MCF 10A (cell line): ENCODE measurements around the gene NUBPL. TPM values are rescaled to one million over a fixed set of nuclear protein-coding genes. Genes with fewer than 3 reads are reported as not detected.

Source experiments
- BruUV-seq: library from RNA; stranded (reverse); fragments of 400-500 nt; replicated peaks from 2 replicates; lab custom pipeline; 2021; lab: Mats Ljungman, UMichigan
- CTCF ChIA-PET: fragments of 300-600 bp; sonication (Branson Sonifier 250); formaldehyde crosslinking; extraction: SDS; loops from one replicate; lab custom pipeline; 2021; ENCODE audit warnings: antibody characterized with exemption, inconsistent platforms; lab: Yijun Ruan, JAX
- POLR2A ChIA-PET: fragments of 300-600, 350-650 bp; sonication (Branson Sonifier 250); formaldehyde crosslinking; extraction: SDS; loops from one replicate; lab custom pipeline; 2020; ENCODE audit warnings: antibody characterized with exemption, inconsistent platforms; lab: Yijun Ruan, JAX
- DNase-seq: peaks from one replicate; pipeline ENCODE4 v3.0.0-alpha.2; 2018; ENCODE audit not compliant: unreplicated experiment
- H3K27ac Mint-ChIP-seq: one replicate; pipeline ENCODE4 v1.8.0; 2022; ENCODE audit warnings: mild to moderate bottlenecking, low read depth, mixed read lengths; ENCODE audit not compliant: unreplicated experiment
- H3K27me3 Mint-ChIP-seq: one replicate; pipeline ENCODE4 v1.8.0; 2022; ENCODE audit warnings: mixed read lengths; ENCODE audit not compliant: insufficient read depth, unreplicated experiment
- H3K36me3 Mint-ChIP-seq: one replicate; pipeline ENCODE4 v1.8.0; 2022; ENCODE audit warnings: mild to moderate bottlenecking, moderate library complexity, mixed read lengths; ENCODE audit not compliant: insufficient read depth, unreplicated experiment
- H3K4me1 Mint-ChIP-seq: one replicate; pipeline ENCODE4 v1.8.0; 2022; ENCODE audit warnings: mixed read lengths; ENCODE audit not compliant: insufficient read depth, unreplicated experiment
- H3K4me3 Mint-ChIP-seq: one replicate; pipeline ENCODE4 v1.8.0; 2022; ENCODE audit warnings: mild to moderate bottlenecking, moderate library complexity, mixed read lengths; ENCODE audit not compliant: unreplicated experiment
- H3K9me3 Mint-ChIP-seq: one replicate; pipeline ENCODE4 v1.8.0; 2022; ENCODE audit warnings: mixed read lengths; ENCODE audit not compliant: unreplicated experiment
- CTCF ChIP-seq: fragments of 200-600 bp; IDR thresholded peaks from one replicate; pipeline ENCODE4 v1.8.0; 2022; ENCODE audit warnings: antibody characterized with exemption, mild to moderate bottlenecking; ENCODE audit not compliant: unreplicated experiment
- intact Hi-C: fragments of 100-400 bp; cut with micrococcal nuclease; formaldehyde crosslinking; loops from 2 replicates; pipeline ENCODE4 v1.14.1; 2022
- total RNA-seq: library from RNA; stranded (reverse); gene quantifications from 2 replicates; pipeline ENCODE4 v1.2.3, GENCODE V29; 2022

Gene NUBPL
- total RNA-seq, 1 experiment from 2014 or later: 12.3 TPM

DNA sequence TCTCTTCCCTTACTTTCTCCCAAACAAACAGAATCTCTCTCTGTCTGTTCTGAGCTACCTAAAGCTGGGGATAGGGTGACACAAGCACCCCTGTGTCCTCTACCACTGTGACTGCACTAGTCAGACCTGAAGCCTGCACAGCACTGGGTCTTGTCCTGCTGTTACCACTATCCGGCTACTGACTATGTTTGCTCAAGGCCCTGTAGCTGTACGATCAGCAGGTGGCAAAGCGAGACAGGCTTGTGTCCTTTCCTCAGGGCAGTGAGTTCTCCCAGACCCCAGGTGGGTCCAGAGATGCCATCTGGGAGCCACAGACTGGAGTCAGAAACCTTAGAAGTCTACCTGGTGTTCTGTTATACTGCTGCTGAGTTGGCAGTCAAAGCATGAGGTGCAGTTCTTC, 116.4 kb downstream of the NUBPL start:
- H3K27me3 Mint-ChIP-seq: no peaks in the 10 kb centered on the region
- no peak overlapping the region for H3K4me3 Mint-ChIP-seq
- DNase-seq: no peak
- POLR2A ChIA-PET: no interaction called here
- intact Hi-C loops: no loop called here
- no peak overlapping the region for H3K27ac Mint-ChIP-seq
- H3K9me3 Mint-ChIP-seq: no peaks in the 10 kb centered on the region
- no TSS peak for BruUV-seq
- no peaks in the 10 kb centered on the region for H3K4me1 Mint-ChIP-seq
- H3K36me3 Mint-ChIP-seq: no peaks in the 10 kb centered on the region
- CTCF ChIA-PET: no interaction called here
- TF ChIP-seq CTCF: no peak

DNA sequence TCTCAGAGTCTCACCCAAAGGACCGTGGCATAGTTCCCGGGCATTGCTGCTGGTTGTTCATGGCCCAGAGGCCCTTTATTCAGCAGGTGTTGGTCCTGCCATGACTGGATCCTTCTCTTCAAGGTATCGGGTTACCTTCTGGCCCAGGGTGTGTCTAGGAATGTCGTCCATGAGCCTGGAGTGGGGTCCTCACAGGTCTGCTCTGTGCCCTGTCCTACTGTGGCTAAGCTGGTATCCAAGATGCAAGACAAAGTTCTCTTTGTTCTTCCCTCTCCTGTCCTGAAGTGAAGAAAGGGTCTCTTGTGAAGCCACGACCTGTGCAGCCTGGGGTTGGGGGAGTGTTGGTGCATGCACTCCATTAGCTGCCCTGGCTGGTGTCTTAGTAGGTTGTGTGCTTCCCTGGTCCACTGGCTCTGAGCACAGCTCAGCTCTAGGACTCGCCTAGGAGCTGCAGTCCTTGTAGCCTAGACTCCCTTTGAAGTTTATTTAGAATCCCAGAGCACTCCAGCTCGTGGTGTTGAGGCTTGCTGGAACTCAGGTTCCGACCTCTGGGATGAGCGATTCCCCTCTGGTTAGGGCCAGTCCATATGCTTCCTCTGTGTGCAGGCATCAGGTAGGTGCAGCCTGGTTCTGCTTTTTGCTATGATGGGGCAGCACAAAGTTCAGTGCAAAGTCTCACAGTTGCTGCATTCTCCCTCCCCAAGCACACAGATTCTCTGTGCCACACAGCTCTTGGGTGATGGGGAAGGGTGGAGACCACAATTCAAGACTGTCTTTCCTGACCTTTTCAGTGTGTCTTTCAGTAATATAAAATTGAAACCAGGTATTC, 117.4 kb downstream of the NUBPL start:
- no peak for DNase-seq
- BruUV-seq: no TSS peak
- Mint-ChIP-seq H3K9me3 (no peaks in the 10 kb centered on the region), H3K27ac (no peak overlapping the region), H3K4me3 (no peak overlapping the region), H3K27me3 (no peaks in the 10 kb centered on the region), H3K36me3 (no peaks in the 10 kb centered on the region), H3K4me1 (no peaks in the 10 kb centered on the region)
- intact Hi-C loops: no loop called here
- TF ChIP-seq CTCF: no peak
- ChIA-PET POLR2A (no interaction called here), CTCF (no interaction called here)

DNA sequence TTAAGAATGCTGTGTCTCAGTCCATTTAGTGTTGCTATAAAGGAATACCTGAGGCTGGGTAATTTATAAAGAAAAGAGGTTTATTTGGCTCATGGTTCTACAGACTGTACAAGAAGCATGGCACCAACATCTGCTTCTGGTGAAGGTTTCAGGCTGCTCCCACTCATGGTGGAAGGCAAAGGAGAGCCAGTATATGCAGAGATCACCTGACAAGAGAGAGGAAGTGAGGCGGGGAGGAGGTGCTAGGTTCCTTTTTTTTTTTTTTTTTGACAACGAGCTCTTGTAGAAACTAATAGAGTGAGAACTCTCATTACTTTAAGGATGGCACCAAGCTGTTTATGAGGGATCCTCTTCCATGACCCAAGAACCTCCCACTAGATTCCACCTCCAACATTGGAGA, 121.6 kb downstream of the NUBPL start:
- Mint-ChIP-seq H3K36me3 (no peaks in the 10 kb centered on the region), H3K27me3 (no peaks in the 10 kb centered on the region), H3K9me3 (no peaks in the 10 kb centered on the region), H3K27ac (no peak overlapping the region), H3K4me1 (no peaks in the 10 kb centered on the region), H3K4me3 (no peak overlapping the region)
- DNase-seq: no peak
- intact Hi-C loops: no loop called here
- no peak for TF ChIP-seq CTCF
- no TSS peak for BruUV-seq
- POLR2A ChIA-PET: no interaction called here
- CTCF ChIA-PET: interaction anchor here (0.6 kb wide), 2 partner anchors 113 to 569 kb away, joined by 3 read pairs; no protein-coding TSS in a partner anchor

- no peaks in the 10 kb centered on the region for H3K4me1 Mint-ChIP-seq
- intact Hi-C loops: no loop called here
- no peak overlapping the region for H3K27ac Mint-ChIP-seq
Observed at GRCh38 chr14:31687726-31688125, 126.5 kb downstream of the NUBPL start.

More at GRCh38 chr14:31687726-31688125, 126.5 kb downstream of the NUBPL start:
- no peak for DNase-seq
- Mint-ChIP-seq H3K27me3 (no peaks in the 10 kb centered on the region), H3K9me3 (no peaks in the 10 kb centered on the region), H3K4me3 (no peak overlapping the region), H3K36me3 (no peaks in the 10 kb centered on the region)
- POLR2A ChIA-PET: no interaction called here
- BruUV-seq: no TSS peak
- CTCF ChIA-PET: interaction anchor here (0.9 kb wide), 1 partner anchor 18 kb away, joined by 3 read pairs; no protein-coding TSS in a partner anchor
- TF ChIP-seq CTCF: no peak
